H1 (cell line): ENCODE results near the gene TXNRD2. TPM values are rescaled to one million over a fixed set of nuclear protein-coding genes. Genes with fewer than 3 reads are reported as not detected.
A peak's percentile ranks its signal among the peaks of the same experiment; 100 is the strongest.

Source experiments
- CTCF ChIA-PET: fragments of 300-600 bp; sonication (Branson Sonifier 250); formaldehyde crosslinking; loops from one replicate; lab custom pipeline; 2021; ENCODE audit not compliant: partially characterized antibody; lab: Charles Lee
- POLR2A ChIA-PET: fragments of 300-600 bp; sonication (Branson Sonifier 250); formaldehyde crosslinking; loops from one replicate; lab custom pipeline; 2021; ENCODE audit warnings: inconsistent platforms; ENCODE audit not compliant: partially characterized antibody; lab: Charles Lee
- DNase-seq, 2 experiments: peaks; one replicate each; pipeline versions ENCODE4 v3.0.0 to v3.0.0-alpha.2; 2010 to 2022; ENCODE audit warnings: low spot score in 2 of 2, low read depth in 1 of 2, mixed read lengths in 1 of 2
- FAIRE-seq: peaks from 2 replicates; lab custom pipeline; 2011; peaks lifted over from hg19 to GRCh38; lab: Jason Lieb, UNC
- H2AFZ ChIP-seq: 2 replicates; pipeline ENCODE4 v1.8.1; 2012; ENCODE audit warnings: low read length, inconsistent platforms
- H2AK5ac ChIP-seq: 2 replicates; pipeline ENCODE4 v1.6.1; 2013; ENCODE audit warnings: low read depth, low read length
- H2BK120ac ChIP-seq: replicated peaks from 2 replicates; pipeline ENCODE3; 2013; ENCODE audit warnings: low read depth, low read length, inconsistent platforms
- H2BK12ac ChIP-seq: 2 replicates; pipeline ENCODE4 v1.6.1; 2013; ENCODE audit warnings: low read depth, low read length
- H2BK15ac ChIP-seq: 2 replicates; pipeline ENCODE4 v1.6.1; 2013; ENCODE audit warnings: low read length
- H2BK20ac ChIP-seq: 2 replicates; pipeline ENCODE4 v1.6.1; 2013; ENCODE audit warnings: low read length
- H2BK5ac ChIP-seq: 2 replicates; pipeline ENCODE4 v1.6.1; 2013; ENCODE audit warnings: low read depth, low read length
- H3K14ac ChIP-seq: 2 replicates; pipeline ENCODE4 v1.6.1; 2013; ENCODE audit warnings: inconsistent platforms; ENCODE audit not compliant: insufficient read length
- H3K18ac ChIP-seq: 2 replicates; pipeline ENCODE4 v1.6.1; 2013; ENCODE audit warnings: low read length; ENCODE audit errors: extremely low read depth
- H3K23ac ChIP-seq: 2 replicates; pipeline ENCODE4 v1.6.1; 2013; ENCODE audit warnings: inconsistent platforms; ENCODE audit not compliant: insufficient read length
- H3K23me2 ChIP-seq: 2 replicates; pipeline ENCODE4 v1.6.1; 2013; ENCODE audit warnings: low read depth, low read length
- H3K27ac ChIP-seq: 2 replicates; pipeline ENCODE4 v1.6.1; 2011; ENCODE audit warnings: low read depth, low read length, inconsistent platforms
- H3K27me3 ChIP-seq, 4 experiments: replicated peaks in 1 of 4; 1 replicate in 1 of 4; 2 replicates in 3 of 4; pipeline versions ENCODE4 v1.6.1 to v1.8.1; 2011 to 2013; ENCODE audit warnings: low read length in 3 of 4, mild to moderate bottlenecking in 3 of 4, inconsistent platforms in 2 of 4, mixed read lengths in 2 of 4, moderate library complexity in 1 of 4; ENCODE audit not compliant: control insufficient read depth in 3 of 4, insufficient read depth in 3 of 4; ENCODE audit errors: extremely low read depth in 1 of 4
- H3K36me3 ChIP-seq, 4 experiments: 2 replicates each; pipeline versions ENCODE4 v1.6.1 to v1.8.1; 2011 to 2013; ENCODE audit warnings: mild to moderate bottlenecking in 4 of 4, low read length in 3 of 4, moderate library complexity in 2 of 4, control low read depth in 1 of 4, inconsistent platforms in 1 of 4; ENCODE audit not compliant: insufficient read depth in 4 of 4, control insufficient read depth in 2 of 4
- H3K4ac ChIP-seq: replicated peaks from 2 replicates; pipeline ENCODE3; 2013; ENCODE audit warnings: low read length, low read depth, mixed read lengths, inconsistent platforms; ENCODE audit not compliant: insufficient read length
- H3K4me1 ChIP-seq, 4 experiments: replicated peaks in 1 of 4; 1 replicate in 1 of 4; 2 replicates in 3 of 4; pipeline versions ENCODE4 v1.6.1 to v1.8.1; 2011 to 2013; ENCODE audit warnings: low read length in 3 of 4, inconsistent platforms in 2 of 4, mixed read lengths in 1 of 4; ENCODE audit not compliant: insufficient read depth in 4 of 4, control insufficient read depth in 3 of 4
- H3K4me2 ChIP-seq, 2 experiments: 2 replicates each; pipeline versions ENCODE4 v1.6.1 to v1.8.1; 2011 to 2013; ENCODE audit warnings: low read depth in 2 of 2, low read length in 2 of 2, control low read depth in 1 of 2, inconsistent platforms in 1 of 2, mild to moderate bottlenecking in 1 of 2; ENCODE audit not compliant: insufficient read depth in 1 of 2
- H3K4me3 ChIP-seq, 4 experiments: fragments of 200-600, 300-600 bp in 1 of 4; sonication (generic), shearing (Covaris generic), sonication (Bioruptor Twin) in 1 of 4; 2 replicates each; pipeline versions ENCODE4 v1.5.1 to v1.8.1; 2011 to 2016; ENCODE audit warnings: low read length in 4 of 4, low read depth in 3 of 4, control low read depth in 2 of 4, inconsistent platforms in 2 of 4, mild to moderate bottlenecking in 2 of 4, mixed read lengths in 1 of 4, moderate library complexity in 1 of 4; ENCODE audit not compliant: insufficient read depth in 2 of 4; ENCODE audit errors: extremely low read depth in 1 of 4
- H3K56ac ChIP-seq: replicated peaks from 2 replicates; pipeline ENCODE3; 2013; ENCODE audit warnings: low read depth, mild to moderate bottlenecking, mixed read lengths, low read length, inconsistent platforms; ENCODE audit not compliant: insufficient read length
- H3K79me1 ChIP-seq: 2 replicates; pipeline ENCODE4 v1.6.1; 2013; ENCODE audit warnings: low read depth, low read length, control low read depth
- H3K79me2 ChIP-seq, 2 experiments: 2 replicates each; pipeline versions ENCODE4 v1.6.1 to v1.8.1; 2012 to 2013; ENCODE audit warnings: low read length in 2 of 2, mild to moderate bottlenecking in 2 of 2, inconsistent platforms in 1 of 2; ENCODE audit not compliant: insufficient read depth in 2 of 2, control insufficient read depth in 1 of 2
- H3K9ac ChIP-seq, 4 experiments: replicated peaks in 1 of 4; 1 replicate in 1 of 4; 2 replicates in 3 of 4; pipeline versions ENCODE4 v1.6.1 to v1.8.1; 2011 to 2013; ENCODE audit warnings: low read depth in 3 of 4, low read length in 3 of 4, control low read depth in 2 of 4, mild to moderate bottlenecking in 2 of 4, moderate library complexity in 2 of 4, inconsistent platforms in 1 of 4; ENCODE audit errors: extremely low read depth in 1 of 4
- H3K9me3 ChIP-seq, 2 experiments: 2 replicates each; pipeline versions ENCODE4 v1.6.1 to v1.8.1; 2012 to 2013; ENCODE audit warnings: mild to moderate bottlenecking in 2 of 2, moderate library complexity in 2 of 2, control low read depth in 1 of 2, inconsistent platforms in 1 of 2, low read depth in 1 of 2, low read length in 1 of 2, mixed read lengths in 1 of 2; ENCODE audit not compliant: insufficient read depth in 2 of 2
- H4K20me1 ChIP-seq, 2 experiments: replicated peaks in 1 of 2; 2 replicates each; pipeline versions ENCODE3 to v1.8.1; 2011 to 2013; ENCODE audit warnings: inconsistent platforms in 2 of 2, low read length in 2 of 2, mild to moderate bottlenecking in 1 of 2; ENCODE audit not compliant: insufficient read depth in 2 of 2, control insufficient read depth in 1 of 2
- H4K5ac ChIP-seq: 2 replicates; pipeline ENCODE4 v1.6.1; 2013; ENCODE audit warnings: low read length, low read depth, mixed read lengths, inconsistent platforms; ENCODE audit not compliant: insufficient read length
- H4K8ac ChIP-seq: 2 replicates; pipeline ENCODE4 v1.8.0; 2013; ENCODE audit warnings: mild to moderate bottlenecking, moderate library complexity, low read length, inconsistent platforms; ENCODE audit not compliant: insufficient read depth; ENCODE audit errors: extremely low read depth
- H4K91ac ChIP-seq: replicated peaks from 2 replicates; pipeline ENCODE3; 2013; ENCODE audit warnings: low read length, mixed read lengths, inconsistent platforms; ENCODE audit not compliant: insufficient read length
- CBX5 ChIP-seq: fragments of 300-800, 300-1000 bp; sonication (generic); IDR thresholded peaks from 2 replicates; pipeline ENCODE4 v1.7.1; 2016; ENCODE audit warnings: antibody characterized with exemption, low read length, low read depth
- CTCF ChIP-seq, 3 experiments: IDR thresholded peaks; 1 replicate in 2 of 3; 2 replicates in 1 of 3; pipeline versions ENCODE4 v1.5.1 to v1.6.1; 2011; ENCODE audit warnings: low read length in 3 of 3, mild to moderate bottlenecking in 3 of 3, inconsistent platforms in 2 of 3, low read depth in 1 of 3, moderate library complexity in 1 of 3; ENCODE audit not compliant: insufficient read depth in 1 of 3; ENCODE audit errors: control extremely low read depth in 1 of 3
- EP300 ChIP-seq, 2 experiments: IDR thresholded peaks; 1 replicate in 1 of 2; 2 replicates in 1 of 2; pipeline ENCODE4 v1.6.1; 2011 to 2012; ENCODE audit warnings: low read depth in 2 of 2, low read length in 2 of 2, mild to moderate bottlenecking in 2 of 2, borderline replicate concordance in 1 of 2, inconsistent platforms in 1 of 2, moderate library complexity in 1 of 2
- JUN ChIP-seq: IDR thresholded peaks from 2 replicates; pipeline ENCODE4 v1.6.1; 2011; ENCODE audit warnings: low read depth, mild to moderate bottlenecking, improper control_type of control experiment, low read length
- KDM4A ChIP-seq: IDR thresholded peaks from one replicate; pipeline ENCODE4 v1.7.1; 2012; ENCODE audit warnings: low read depth, mild to moderate bottlenecking, moderate library complexity, low read length, inconsistent platforms; ENCODE audit not compliant: severe bottlenecking
- NANOG ChIP-seq: IDR thresholded peaks from 2 replicates; pipeline ENCODE4 v1.6.1; 2011; ENCODE audit warnings: low read length, low read depth, mild to moderate bottlenecking, inconsistent platforms; ENCODE audit not compliant: insufficient read depth, poor library complexity, severe bottlenecking
- RXRA ChIP-seq: IDR thresholded peaks from 2 replicates; pipeline ENCODE4 v1.6.1; 2011; ENCODE audit warnings: low read depth, mild to moderate bottlenecking, low read length, moderate library complexity; ENCODE audit not compliant: insufficient read depth
- SP1 ChIP-seq: IDR thresholded peaks from 2 replicates; pipeline ENCODE4 v1.6.1; 2011; ENCODE audit warnings: low read depth, low read length
- SUZ12 ChIP-seq: fragments of 200-600 bp; sonication (generic); IDR thresholded peaks from 2 replicates; pipeline ENCODE4 v1.6.1; 2012; ENCODE audit warnings: mild to moderate bottlenecking, inconsistent platforms, low read length, moderate library complexity, mixed read lengths
- TBP ChIP-seq: IDR thresholded peaks from 2 replicates; pipeline ENCODE4 v1.6.1; 2011; ENCODE audit warnings: low read depth, low read length, improper control_type of control experiment
- WGBS, 2 experiments: shearing (Covaris generic) in 1 of 2; methylation state at CpG; one replicate each; pipeline versions ENCODE4 v1.1.6 to v1.1.7; 2013 to 2015; ENCODE audit warnings: low lambda C conversion rate in 2 of 2, mixed read lengths in 2 of 2, inconsistent platforms in 1 of 2, low coverage in 1 of 2, missing lambda C conversion rate in 1 of 2; ENCODE audit not compliant: insufficient replicate concordance in 2 of 2, insufficient coverage in 1 of 2, insufficient read length in 1 of 2; ENCODE audit errors: extremely low coverage in 1 of 2, missing lambda C conversion rate in 1 of 2; 5-methylcytosine and 5-hydroxymethylcytosine counted together
- polyA plus RNA-seq, 7 experiments: library from polyadenylated mRNA; depleted of rRNA in 3 of 7; stranded (reverse) in 5 of 7; unstranded in 2 of 7; fragments of >200 nt in 5 of 7; fragments of 200-250 nt in 2 of 7; gene quantifications; 1 replicate in 5 of 7; 2 replicates in 1 of 7; 4 replicates in 1 of 7; pipeline versions ENCODE4 v1.2.1 to v1.2.3, GENCODE V29; 2011 to 2013; ENCODE audit warnings: missing spikeins in 2 of 7, mixed read lengths in 2 of 7
- total RNA-seq: library from RNA; stranded (reverse); fragmentation: NEBNext Ultra II Directional; extraction: Animal tissue kit (Norgen Biotek cat#: 25700); gene quantifications from 2 replicates; pipeline ENCODE4 v1.2.1, GENCODE V29; 2021

The TXNRD2 gene
- total and polyA plus RNA-seq, 2 of the 8 experiments (the other 6 are each of a cell fraction or from before 2014, with no cell fraction given): 14.8 to 21.9 TPM

GRCh38 chr22:19961868-19962245, 20.2 kb upstream of the TXNRD2 start:
- peaks cover 0 to 2% of the 10 kb centered on the region in 2 experiments for H4K20me1 ChIP-seq
- no peaks in the 10 kb centered on the region for H3K79me2 ChIP-seq
- POLR2A ChIA-PET: interaction anchor here (1.1 to 1.7 kb wide), 2 partner anchors 9 to 11 kb away, joined by 6 read pairs; no protein-coding TSS in a partner anchor
- no peaks in the 10 kb centered on the region for H3K79me1 ChIP-seq
- H3K27me3 ChIP-seq: no peaks in the 10 kb centered on the region
- H3K23me2 ChIP-seq: peaks cover 5% of the 10 kb centered on the region
- CTCF ChIA-PET: interaction anchor here (0.6 to 16.2 kb wide), 9 partner anchors 8 to 534 kb away, joined by 3 to 369 read pairs (median 4); no protein-coding TSS in a partner anchor
- peak overlapping the region; percentile 25 for H3K4ac ChIP-seq
- H3K9me3 ChIP-seq: no peaks in the 10 kb centered on the region
- H4K91ac ChIP-seq: peak overlapping the region; percentile 84
- H3K4me1 ChIP-seq: peaks cover 0 to 23% (median 18%) of the 10 kb centered on the region in 4 experiments; a peak in 6 of 7 replicates
- H3K14ac ChIP-seq: no peak overlapping the region
- no peaks in the 10 kb centered on the region for H3K36me3 ChIP-seq
- no peak overlapping the region for H3K27ac ChIP-seq
- no peak overlapping the region for H3K18ac ChIP-seq
- no peak overlapping the region for H2BK120ac ChIP-seq
- no peak overlapping the region for H2AK5ac ChIP-seq
- DNase-seq (no peak), FAIRE-seq (no peak)
- H2BK5ac ChIP-seq: peak overlapping the region; percentile 8; the same call in 1 of the 2 replicates
- no peak overlapping the region for H4K8ac ChIP-seq
- no peak overlapping the region for H2AFZ ChIP-seq
- H3K56ac ChIP-seq: no peak overlapping the region
- 75% methylated on average over 8 of the region's 8 CpGs; no CpG with 5 or more reads in 1 of the 2 experiments for WGBS, 2 experiments
- peak overlapping the region; percentile 12; the same call in 1 of the 2 replicates for H2BK15ac ChIP-seq
- H2BK20ac ChIP-seq: 0 out of 2 replicates have a peak overlapping the region, but pooled peaks have one; percentile 32
- H3K4me2 ChIP-seq: no peak overlapping the region
- H4K5ac ChIP-seq: no peak overlapping the region
- peak overlapping the region; percentile 80; the same call in 1 of the 2 replicates for H2BK12ac ChIP-seq
- no peak overlapping the region for H3K9ac ChIP-seq
- H3K23ac ChIP-seq: no peak overlapping the region
- H3K4me3 ChIP-seq: no peak overlapping the region
- TF ChIP-seq KDM4A (no peak), EP300 (IDR thresholded peaks at IDR 0.05; ENCODE audit: borderline replicate concordance in 1 of 2, low read depth in 2 of 2, low read length in 2 of 2) (no peak), SUZ12 (no peak), TBP (no peak), NANOG (no peak), JUN (no peak), CTCF (IDR thresholded peaks at IDR 0.05; ENCODE audit: control extremely low read depth in 1 of 3, insufficient read depth in 1 of 3, low read depth in 1 of 3, low read length in 3 of 3) (no peak), SP1 (no peak), RXRA (no peak), CBX5 (no peak)
